ENCODE results near the gene NAB1.
"Not testable (repeated sequence)": the region's sequence is repeated elsewhere in the genome, so short reads cannot be mapped to it uniquely, and the experiment has no call there.

NAB1 gene

DNA sequence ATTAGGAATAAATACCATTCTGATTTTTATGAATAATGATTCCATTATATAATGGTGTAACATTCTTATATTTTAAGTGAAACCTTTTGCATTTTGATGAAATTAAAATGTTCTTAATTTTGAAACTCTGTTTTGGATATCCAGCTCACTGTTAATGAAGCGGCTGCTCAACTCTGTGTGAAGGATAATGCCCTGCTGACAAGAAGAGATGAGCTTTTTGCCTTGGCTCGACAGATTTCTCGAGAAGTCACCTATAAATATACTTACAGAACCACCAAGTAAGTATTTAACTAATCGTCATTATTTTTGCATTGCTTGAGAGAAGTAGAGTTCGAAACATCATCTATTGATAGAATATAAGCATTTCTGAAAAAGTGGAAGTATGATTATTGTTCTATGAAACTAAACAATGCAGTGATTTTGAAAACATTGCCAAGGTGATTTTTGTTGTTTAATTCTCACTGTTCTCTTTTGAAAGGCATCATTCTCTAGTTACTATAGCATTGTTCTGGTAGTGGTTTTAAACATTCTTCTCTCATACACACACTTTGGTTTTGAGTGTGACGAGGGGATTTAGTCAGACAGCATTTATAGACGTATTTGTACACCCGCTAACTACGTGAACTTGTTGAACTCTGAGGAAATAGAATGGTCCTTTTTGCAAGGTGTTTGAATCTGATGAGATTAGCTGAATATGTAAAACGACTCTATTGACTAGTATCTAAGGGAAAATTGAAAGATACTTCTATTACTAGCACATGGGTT is 21.5 kb downstream of the NAB1 start:
- DNase-seq, result no peak

DNA sequence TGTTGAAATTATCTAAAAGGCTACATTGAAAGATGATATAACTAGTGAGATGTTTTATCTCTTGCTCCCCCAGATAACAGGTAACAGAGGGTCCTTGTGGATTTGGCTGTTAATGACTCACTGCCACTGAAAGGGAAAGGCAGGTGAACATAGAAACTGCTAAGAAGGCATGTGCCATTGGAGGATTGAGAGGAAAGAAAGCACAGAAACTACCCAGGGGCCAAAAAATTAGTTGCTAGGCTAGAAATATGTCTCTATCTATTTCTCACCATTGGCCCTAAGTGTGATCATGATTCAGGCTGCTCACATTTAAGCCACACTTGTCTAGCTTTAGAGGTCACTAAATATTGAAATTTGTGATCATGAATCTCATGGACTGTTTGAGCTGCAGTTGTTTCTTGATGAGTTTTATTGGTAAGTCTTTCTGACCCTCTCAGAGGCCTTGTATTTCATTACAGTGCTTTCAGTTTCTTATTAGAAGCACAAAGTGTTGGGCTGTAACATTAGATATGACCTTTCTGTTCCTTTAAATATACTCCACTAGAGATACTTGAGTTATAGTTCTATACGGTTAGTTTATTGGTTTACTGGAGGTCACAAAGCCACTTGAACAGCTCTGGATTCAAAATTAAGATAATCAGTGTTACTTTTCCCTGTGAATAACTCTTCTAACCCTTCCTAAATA is 26.2 kb downstream of the NAB1 start:
- no peak for DNase-seq

- no peak for DNase-seq
Observed at GRCh38 chr2:190677255-190677654, 28.4 kb downstream of the NAB1 start.

DNA sequence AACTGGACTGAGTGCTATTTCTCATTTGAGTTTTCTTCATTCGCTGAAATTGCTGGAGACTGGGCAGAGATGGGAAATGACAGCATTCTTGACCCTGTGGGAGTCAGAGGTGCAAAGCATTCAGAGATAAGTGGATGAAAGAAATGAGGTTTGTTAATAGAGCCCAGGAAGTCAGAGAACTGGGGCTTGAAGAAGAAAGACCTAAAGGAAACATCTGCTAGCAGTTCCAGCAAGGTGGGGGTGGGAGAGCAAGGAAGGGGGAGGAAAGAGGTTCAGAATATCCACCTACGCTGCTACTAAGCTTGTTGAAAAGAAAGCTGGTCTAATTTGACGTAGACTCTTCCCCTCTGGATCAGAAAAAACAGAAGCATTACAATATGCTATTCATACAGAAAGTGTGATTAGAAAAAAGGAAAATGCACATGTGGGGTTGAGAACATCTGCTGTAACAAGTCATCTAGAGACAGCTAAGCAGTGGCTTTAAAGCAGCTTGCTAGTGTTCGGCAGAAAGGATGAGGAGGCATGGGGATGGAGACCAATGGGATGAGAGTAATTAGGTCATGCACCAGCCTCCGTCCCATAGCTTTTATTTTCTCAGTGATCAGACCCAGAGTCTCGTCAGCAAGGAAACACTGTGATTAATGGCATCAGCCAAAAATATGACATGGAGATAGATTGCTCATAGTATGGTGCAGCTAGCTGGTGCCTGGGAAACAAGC is 29.7 kb downstream of the NAB1 start:
- peak; percentile 19 for DNase-seq

DNA sequence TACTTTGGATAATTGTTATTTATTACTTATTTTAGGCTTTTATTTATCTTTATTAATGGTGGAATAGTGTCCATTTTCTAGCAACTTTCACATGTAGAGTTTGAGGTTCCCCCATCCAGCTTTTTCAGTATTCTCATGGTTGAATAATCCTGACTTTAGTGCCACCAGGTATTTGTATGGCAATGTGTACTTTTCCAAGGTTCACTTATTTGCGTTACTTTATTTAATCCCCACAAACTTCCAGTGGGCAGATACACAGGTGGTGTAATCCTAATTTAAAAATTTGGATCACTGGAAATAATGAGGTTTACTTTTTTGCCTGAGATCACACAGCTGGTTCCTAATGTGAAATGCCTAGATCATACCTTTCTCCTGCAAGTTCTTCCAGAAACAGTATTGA is 30.5 kb downstream of the NAB1 start:
- DNase-seq, result no peak

GRCh38 chr2:190679813-190680591 is 31.1 kb downstream of the NAB1 start:
- DNase-seq, result no peak

- DNase-seq, result no peak
Observed at GRCh38 chr2:190682168-190682567, 33.3 kb downstream of the NAB1 start.

- no peak for DNase-seq
Observed at GRCh38 chr2:190683802-190684201, 34.9 kb downstream of the NAB1 start.

GRCh38 chr2:190684931-190685330 is 36.0 kb downstream of the NAB1 start:
- DNase-seq, result no peak

DNA sequence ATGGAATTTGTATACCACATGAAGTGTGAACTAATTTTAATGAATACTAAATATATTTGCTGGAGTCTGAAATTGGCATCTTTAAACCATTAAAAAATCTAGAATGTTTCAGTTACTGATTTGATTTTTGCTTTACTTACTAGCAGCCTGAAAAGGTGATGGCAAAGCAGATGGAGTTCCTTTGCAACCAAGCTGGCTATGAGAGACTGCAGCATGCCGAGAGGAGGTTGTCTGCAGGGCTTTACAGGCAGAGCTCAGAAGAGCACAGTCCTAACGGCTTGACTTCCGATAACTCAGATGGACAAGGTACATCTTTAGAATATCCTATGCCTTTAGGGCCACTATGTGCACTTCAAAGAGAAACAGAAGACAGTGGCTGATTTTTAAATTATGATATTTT is 36.5 kb downstream of the NAB1 start:
- no peak for DNase-seq

DNA sequence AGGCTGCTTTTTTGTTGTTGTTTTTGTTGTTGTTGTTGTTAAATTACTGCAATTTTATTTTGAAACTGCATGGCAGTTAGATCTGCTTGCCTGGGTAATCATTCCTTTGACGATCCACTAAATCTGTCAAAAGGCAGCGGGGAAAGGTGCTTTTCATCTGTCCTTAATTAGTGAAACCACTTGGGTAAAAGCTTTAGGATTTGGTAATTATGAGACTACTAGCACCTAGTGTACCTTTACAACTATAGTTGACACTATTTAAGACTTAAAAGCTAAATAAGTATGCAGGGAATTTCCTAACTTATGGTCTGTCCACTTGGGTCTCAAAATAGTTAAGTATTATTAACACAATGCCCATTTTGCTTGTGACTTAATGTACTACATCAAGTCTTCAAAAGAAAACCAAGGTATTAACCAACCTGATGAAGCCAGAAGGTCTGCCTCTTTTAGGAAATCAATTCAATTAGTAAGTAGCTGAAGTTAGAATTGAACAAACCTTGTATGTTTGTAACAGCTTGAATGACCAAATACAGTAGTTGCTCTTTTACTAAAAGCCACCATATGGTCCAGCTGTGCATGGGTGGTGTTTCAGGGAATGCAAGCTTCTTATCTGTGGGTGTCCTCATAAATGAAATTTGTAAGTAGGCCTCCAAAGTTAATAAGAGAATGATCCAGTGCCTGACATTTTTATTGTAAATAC is 44.8 kb downstream of the NAB1 start:
- DNase-seq, result no peak

GRCh38 chr2:190694479-190694878 is 45.6 kb downstream of the NAB1 start:
- no peak for DNase-seq

DNA sequence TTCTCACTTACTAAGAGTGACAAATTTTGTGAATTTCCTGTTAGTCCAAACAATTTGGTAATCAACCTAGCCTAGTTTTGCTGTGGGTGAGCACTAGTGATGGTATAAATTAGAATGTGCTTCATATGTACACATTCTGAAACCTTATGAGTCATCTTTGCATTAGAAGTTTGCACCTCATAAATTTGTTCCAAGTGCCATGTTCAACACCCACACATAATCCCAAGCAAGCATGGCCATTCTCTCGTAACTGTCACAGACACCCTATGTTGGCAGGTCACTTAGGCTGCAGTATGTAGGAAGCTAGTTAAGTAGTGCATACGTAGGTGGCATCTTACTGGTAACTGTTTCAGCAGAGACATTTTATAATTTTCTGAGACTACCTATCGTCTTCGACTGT is 46.9 kb downstream of the NAB1 start:
- no peak for DNase-seq

- DNase-seq, result peak; percentile 30
Observed at GRCh38 chr2:190696792-190697398, 48.0 kb downstream of the NAB1 start.

- DNase-seq, result no peak
Observed at GRCh38 chr2:190697421-190697820, 48.5 kb downstream of the NAB1 start.

DNA sequence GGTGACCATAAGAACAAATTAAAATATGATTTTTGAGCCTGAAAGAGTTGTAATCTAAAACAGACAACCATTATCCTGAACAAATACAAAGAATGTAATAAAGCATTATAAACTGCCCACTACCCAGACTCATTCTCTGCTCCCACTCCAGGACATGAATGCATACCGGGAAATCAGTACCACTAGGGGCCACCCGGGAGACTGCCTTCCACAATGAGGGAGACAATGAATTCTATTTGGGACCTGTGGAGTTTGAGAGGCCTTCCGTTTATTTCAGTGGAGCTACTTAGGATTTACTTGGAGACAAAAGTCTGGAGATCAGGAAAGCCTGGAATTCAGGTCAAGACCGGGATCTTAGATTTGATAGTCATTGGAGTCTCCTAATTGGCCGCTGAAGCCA is 50.0 kb downstream of the NAB1 start:
- no peak for DNase-seq

DNA sequence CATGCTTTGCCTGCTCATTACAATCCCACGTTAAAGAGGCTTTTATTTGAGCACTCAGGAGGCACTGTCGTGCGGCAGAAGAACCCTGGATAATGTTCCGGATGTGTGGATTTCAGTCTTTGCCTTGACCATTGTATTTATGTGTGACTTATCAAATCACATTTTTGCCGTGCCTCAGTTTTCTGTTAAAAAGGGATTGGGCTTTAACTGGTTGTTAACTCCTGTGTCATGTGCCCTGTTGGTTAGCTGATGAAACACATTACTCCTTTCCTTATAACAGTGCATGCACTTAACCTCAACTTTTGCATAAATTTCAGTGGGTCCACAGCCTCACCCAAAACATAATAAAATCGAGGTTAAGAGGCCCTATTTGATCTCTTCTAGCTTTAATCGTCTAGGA is 52.7 kb downstream of the NAB1 start:
- no peak for DNase-seq

DNA sequence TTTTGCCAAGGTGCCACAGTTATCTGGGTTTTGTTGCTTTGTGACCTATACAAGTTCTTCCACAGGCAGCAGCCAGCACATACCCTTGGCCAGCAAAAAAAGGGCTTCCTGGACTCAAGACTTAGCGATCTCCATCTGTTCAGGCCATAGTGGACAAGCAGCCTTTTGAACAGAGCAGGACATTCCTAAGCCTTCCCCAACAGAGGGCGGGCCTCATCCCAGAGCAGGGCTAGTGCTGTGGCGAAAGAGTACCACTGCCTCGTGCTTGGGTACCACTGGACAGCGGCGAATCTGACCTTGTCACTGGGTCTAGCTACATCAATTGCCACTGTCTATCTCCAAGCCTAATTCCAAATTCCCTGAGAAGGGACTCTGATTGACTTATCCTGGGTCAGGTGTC is 56.4 kb downstream of the NAB1 start:
- no peak for DNase-seq

DNA sequence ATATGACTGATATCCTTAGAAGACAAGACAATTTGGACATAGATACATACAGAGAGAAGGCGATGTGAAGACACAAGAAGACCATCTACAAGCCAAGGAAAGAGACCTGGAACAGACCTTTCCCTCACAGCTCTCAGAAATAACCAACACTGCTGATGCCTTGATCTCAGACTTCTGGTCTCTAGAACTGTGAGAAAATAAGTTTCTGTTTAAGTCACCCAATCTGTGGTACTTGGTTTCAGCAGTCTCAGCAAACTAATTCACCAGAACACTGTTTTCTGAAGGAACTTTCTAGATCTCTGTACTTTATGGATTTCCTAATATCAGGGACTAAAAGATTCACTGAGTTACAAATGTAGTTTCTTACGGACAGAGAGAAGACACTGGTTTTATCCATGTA is 58.8 kb downstream of the NAB1 start:
- no peak for DNase-seq

GRCh38 chr2:190708650-190709049 is 59.8 kb downstream of the NAB1 start:
- DNase-seq, result not testable (repeated sequence)

GRCh38 chr2:190711069-190711468 is 62.2 kb downstream of the NAB1 start:
- no peak for DNase-seq

- no peak for DNase-seq
Observed at GRCh38 chr2:190713471-190713870, 64.6 kb downstream of the NAB1 start.
